HG03135 (cell line): Measurements from ENCODE around the gene NEDD8.
A peak's percentile ranks its signal among the peaks of the same experiment; 100 is the strongest.

Experiments
- ATAC-seq: cut with Tn5 transposase; IDR thresholded peaks from one replicate; pipeline ENCODE4 v1.9.1; 2021; ENCODE audit warnings: mild to moderate bottlenecking, moderate library complexity; ENCODE audit not compliant: unreplicated experiment

The NEDD8 gene

DNA sequence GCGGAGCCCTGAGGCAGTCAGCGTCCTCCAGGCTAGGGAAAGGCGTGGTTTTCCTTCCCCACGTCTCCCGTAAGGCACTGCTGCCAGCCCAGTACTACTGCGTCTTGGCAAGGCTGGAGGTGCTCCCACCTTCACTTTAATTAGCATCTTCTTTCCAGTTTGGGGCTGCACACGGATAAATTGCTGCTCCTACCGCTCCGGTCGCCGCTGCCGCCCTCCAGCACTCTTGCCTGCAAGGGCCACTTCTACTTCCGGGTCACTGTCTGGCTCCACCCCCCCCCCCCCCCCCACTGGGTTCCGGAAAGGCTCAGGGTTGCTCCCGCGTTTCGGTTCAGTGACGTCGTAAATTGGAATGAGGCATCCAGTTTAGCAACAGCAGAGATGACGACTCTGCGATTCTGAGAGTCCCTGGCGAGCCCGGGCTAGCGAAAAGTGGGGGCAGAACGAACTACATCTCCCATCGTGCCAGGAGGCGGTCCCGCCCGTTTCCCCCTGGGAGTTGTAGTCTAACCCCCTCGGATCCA lies at the start of gene NEDD8:
Gene NEDD8, minus strand, starts transcription at position 247 of the 524 bp plus-strand sequence. Its CDS starts 100 bp downstream, at position 147.
- peak; percentile 62 for ATAC-seq

DNA sequence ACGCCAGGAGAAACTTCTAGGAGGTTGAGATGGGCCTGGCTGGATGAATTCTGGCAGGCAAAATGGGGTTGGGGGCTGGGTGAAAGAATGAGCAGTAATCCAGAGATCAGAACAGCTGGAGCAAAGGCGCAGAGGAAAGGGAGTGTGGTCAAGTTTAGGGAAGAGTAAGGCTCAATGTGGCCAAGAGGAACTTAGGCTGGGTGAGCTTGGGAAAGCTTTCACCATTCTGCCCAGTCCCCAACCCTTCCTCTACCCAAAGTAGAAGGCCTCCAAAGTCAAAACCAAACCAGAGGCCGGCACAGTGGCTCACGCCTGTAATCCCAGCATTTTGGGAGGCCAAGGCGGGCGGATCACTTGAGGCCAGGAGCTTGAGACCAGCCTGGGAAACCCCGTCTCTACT lies 49.5 kb upstream of the NEDD8 start:
- no peak for ATAC-seq

DNA sequence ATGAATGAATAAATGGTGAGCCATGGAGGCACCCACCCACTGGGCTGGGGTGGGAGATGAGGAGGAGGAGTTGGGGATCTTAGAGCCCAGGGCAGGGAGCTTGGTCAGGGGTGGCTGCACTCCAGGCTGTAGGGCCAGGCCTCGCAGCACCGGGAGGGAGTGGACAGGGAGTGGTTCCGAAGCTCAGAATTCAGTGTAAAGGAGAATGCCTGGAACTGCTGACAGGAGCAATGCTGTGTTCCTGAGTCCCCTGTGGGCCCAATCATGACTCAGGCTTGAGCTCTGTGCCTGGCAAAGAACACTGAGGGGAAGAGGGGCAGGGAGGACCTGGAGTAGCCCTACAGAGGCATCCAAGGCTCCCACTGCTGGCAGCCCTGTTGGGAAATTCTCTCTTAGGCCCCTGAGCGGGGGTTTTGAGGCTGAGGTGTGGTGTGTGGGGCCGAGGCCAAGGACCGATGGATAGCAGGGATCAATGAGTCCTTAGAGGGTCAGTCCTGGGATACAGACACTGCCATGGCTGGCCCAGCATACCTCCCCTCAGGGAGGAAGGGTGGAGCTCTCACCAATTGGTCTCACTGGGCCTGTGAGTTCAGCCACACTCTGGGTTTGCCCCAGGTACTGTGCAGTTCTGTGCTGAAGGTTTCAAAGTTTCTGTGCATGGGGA lies 48.8 kb upstream of the NEDD8 start:
- ATAC-seq, result no peak

DNA sequence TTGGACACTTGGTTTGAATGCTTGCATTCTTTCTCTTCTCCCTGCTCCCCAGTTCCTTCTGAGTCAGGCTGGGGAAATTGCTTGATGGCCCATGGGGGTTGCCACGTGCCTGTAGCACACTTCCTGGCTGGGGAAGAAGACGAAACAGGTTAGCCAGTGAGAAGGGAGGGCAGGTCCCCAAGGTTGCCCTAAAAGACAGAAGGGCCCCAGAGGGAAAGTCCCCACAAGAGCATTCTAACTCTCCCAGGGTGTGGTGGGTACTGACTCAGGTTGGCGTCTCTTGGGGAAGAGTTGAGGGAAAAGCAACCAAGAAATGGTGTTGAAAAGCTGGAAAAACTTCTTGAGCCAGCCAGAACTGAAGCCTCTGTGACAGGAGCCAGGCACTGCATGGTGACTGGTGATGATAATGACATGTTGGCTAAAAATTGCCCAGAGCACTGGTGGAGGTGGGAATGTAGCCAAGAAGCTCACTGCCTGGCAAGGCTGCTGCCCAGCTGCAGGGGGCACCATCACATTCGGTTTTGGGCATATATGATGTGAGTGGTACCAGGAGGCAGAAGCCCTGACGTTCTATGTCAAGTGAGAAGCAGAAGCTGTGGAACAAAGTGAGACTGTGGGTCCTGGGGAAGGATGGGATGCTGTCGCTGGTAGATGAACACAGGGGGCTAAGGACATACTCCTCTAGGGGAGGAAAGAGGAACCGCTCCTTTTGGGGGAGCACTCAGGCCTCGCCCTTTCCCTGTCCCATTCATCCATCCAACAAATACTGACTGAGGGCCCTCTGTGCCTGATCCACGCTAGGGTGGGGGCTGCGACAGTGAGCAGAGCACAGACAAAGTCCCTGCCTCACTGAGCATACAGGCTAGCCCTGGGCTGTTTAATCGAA lies 47.4 kb upstream of the NEDD8 start:
- no peak for ATAC-seq

DNA sequence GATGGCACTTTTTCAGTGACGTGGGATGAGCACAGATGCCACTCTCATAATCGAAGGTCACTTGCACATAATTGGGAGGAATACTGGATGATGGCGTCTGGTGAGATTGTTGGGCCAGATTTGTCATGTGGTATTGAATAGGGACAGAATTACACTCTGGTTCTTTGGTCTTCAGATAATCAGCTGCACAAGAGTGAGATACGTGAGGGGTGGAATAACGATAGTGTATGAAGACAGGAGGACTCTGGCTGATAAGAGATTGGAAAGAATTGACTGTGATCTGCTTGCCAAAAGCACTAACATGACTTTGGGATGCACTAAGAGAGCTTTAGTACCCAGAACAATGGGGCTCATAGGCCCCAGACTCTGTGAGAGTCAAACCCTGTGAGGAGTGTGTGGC lies 46.3 kb upstream of the NEDD8 start:
- ATAC-seq, result no peak

DNA sequence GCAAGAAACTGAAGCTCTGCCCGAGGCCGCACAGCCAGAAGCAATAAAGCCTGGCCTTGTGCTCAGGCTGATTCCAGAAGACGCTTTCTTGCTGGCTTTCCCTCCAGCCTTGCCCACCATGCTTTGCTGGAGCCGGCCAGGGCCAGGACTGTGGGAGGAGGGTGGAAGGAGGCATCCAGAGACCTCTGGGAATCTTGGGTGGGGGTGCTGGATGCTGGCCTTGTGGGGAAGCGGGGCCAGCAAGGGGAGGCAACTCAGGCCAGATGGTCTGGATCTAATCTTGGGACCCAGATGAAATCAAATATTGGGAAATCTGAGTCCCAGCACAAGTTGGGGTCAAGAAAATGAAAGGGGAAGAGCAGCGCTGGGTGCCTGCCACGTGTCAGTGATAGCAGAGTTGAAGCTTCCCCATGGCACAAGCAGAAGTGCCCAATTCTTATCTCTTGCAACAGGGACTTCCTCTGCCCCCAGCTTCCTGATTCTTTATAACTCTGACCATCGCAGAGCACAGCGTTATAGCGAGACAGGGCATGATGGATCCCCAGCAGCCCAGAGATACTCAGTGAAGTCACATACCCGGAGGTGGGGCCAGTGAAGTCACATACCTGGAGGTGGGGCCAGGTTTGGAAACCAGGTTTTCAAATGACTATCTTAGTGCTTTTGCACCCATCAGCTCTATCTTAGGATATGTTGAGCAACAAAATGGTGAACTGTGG lies 45.6 kb upstream of the NEDD8 start:
- no peak for ATAC-seq

DNA sequence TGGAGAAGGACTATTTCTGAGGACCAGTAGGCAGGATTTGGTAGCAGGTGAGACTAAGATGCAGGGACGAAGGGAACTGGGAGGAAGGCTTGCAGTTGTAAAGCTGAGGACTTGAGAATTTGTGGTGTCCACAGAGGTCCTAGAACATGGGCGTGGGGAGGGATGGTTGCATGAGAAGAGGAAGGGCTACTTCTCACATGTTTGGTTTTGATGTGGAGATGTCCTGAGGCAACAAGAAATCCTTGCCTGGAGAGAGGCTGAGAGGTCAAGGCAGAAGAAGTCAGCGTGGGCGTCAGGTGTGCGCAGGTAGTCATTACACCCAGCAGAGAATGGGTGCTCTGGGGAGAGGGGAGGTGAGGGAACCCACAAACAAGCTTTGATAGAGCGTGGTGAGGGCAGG lies 44.9 kb upstream of the NEDD8 start:
- no peak for ATAC-seq

DNA sequence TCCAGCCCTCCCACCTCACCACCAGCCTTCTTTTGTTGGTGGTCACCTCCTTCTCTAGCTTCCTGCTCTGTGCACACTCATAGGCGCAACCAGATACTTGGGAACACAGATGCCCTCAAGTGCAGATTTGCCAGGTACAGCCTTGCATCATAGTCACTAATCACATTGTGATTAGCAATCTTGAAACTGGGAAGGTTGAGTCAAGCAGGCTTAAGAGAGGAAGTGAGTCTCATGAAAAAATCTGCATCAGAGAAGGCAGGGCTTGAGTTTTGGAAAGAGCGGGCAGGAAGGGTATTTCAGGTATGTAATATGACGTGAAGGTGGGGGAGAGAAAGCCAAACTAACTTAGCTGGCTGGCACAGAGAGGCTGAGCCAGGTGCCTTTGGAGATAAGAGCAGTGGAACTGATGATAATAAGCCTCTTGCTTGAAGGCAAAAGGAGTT lies 42.0 kb upstream of the NEDD8 start:
- ATAC-seq, result no peak

DNA sequence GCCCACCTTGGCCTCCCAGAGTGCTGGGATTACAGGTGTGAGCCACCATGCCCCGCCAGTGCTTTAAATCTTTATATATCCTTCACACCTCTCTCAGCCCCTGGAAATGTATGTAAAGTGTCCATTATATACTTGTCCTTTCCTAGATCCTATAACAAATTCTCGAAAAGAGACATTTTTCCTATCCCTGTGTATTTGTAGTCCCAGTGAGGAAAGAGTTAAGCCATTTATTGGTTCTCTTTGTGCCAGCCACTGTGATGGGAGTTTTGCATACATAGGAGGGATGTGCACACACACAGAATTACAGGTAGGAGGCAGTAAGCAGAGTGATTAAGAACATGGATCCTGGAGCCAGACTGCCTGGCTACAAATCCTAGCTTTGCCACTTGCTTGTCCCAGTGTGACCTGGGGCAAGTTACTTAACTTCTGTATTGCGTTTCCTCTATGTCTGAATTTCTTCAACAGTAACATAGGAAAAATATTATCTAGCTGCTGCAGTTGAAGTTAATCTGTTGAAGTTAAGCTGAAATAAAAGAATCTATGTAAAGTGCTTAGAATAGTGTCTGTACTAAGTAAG lies 41.3 kb upstream of the NEDD8 start:
- ATAC-seq, result no peak

DNA sequence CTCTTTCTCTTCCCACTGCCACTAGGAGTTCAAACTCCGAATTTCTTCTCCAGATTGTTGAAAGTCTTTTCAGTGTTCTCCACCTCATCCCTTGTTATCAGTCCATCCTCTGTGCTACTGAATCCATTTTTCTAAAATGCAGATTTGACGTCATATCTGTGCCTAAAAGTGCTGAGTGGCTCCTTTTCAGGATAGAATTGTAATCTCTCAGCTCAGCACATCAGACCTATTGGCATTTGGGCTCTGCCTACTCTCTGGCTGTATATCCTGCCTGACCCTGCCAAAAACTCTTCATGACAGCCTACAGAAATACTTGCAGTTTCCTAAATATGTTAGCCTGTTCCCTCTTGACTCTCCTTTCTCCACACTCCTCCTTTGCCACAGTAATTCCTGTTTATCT lies 40.3 kb upstream of the NEDD8 start:
- no peak for ATAC-seq

DNA sequence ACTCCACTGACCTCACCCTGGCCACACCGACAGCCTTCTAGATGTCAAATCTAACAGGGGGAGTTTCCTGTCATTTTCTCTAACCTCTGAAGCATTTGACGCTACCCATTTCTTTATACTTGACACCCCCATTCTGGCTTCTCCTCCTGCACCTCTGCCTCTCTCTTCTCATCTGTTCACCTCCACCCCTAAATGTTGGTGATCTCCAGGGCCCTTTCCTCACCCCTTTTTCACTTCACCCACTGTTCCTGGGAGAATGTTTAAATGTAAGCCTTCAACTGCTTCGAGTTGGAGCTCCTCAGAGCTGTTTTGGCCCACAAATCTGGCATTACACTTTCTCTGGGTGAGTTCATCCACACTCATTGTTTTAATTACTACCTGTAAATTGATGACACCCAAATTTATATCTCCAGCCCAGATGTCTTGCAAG lies 39.7 kb upstream of the NEDD8 start:
- no peak for ATAC-seq

DNA sequence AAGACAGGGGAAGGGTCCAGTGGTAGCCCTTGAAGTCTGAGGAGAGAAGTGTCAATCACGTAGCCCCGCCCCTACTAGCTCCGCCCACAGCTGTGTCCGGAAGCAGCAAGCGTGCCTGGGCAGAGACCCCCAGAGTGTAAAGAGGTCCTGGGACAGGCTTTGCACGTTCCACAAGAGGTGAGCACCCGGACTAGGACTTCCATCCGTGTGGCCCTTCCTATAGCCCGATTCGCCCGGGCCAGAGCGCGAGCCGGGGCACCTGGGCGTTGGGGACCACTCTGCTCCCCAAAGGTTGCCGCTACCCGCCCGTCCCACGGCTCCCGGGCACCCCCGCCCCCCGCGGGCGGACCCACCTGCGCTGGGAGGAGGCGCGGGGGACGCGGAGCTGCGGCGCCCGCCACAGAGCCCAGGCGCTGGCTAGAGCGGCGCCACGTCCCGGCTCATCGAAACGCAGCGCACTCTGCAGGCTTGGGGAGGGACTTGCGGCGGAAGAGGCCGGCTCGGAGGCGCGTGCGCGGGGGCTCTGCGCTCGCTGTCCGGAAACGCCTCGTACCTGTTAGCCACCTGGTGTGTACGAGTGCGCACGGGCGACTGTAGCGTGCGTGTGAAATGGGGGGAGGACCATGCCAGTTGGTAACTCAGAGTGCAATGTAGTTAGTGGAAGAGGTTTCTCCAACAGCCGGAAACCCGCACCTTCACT lies 39.1 kb upstream of the NEDD8 start, which contains the start of gene RABGGTA:
Gene RABGGTA, minus strand, starts transcription at position 464 of the 700 bp plus-strand sequence. CDS start 482 bp downstream, outside the sequence.
- peak; percentile 88 for ATAC-seq

DNA sequence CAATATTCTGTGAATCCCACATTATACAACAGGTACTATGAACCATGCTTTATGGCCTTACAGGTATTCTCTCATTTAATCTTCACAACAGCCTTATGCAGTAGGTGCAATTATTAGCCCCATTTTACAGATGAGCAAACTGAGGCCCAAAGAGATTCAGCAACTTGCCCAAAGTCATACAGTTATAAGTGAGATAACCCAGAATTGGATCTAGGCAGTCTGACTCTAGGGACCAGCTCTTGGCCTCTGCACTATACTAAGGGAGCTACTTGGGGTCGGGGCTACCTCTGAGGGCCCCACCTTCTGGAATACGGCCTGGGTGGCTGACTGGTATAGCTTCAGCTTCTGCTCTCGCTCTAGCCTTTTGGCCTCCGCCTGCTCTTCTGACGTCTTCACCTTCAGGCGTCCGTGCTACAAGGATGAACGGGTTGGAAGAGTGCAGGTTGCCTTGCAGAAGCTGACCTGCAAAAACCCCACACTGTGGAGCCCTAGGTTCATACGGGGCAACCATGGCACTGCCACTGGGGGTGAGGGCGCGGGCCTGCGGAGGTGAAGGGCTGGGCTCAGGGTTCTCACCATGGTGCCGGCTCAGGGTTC lies 38.5 kb upstream of the NEDD8 start:
- peak; percentile 0 for ATAC-seq

DNA sequence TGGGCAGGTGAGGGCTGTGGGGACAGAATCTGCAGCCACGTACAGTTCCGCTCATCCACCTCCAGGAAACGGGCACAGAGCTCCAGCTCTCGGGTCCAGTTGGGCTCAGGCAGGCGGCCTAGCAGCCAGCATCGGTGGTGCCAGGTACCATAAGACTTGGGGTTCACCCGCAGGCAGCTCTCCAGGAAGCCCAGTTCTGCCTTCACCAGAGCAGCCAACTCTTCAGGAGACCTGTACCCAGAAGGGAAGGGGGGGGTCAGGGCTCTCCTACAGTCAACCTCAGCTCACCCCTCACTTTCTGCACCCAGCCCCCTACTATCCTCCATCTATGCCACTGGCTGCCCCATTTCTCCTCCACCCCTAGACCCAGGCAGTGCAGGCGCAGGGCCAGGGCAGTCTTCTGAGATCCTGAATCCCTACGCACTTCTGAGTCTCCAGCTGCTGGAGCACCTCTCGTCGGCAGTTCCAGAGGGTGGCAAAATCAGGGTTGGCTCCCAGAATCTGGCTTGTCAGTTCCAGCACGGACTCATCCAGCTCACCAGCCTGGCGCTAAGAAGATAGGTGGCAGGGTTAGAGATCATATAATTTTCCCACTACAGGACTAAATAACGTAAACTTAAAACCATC lies 37.9 kb upstream of the NEDD8 start:
- no peak for ATAC-seq

DNA sequence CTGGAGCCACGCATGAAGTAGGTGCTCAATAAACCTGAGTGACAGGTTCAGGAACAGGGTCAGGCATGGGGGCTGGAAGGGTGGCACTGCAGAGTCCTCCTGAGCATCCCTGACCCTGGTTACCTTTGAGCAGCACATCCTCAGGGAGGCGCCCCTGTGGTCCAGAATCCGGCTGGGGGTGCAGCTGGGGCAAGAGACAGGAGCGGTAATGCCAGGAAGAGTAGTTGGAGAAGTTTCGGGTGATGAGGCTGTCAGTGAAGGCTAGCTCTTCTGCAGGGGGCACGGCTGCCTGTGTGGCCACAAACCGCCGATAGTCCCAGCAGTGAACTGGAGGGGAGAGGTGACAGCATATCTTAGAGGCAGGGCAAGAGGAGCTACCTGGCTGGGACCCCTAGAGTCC lies 37.2 kb upstream of the NEDD8 start:
- ATAC-seq, result no peak

DNA sequence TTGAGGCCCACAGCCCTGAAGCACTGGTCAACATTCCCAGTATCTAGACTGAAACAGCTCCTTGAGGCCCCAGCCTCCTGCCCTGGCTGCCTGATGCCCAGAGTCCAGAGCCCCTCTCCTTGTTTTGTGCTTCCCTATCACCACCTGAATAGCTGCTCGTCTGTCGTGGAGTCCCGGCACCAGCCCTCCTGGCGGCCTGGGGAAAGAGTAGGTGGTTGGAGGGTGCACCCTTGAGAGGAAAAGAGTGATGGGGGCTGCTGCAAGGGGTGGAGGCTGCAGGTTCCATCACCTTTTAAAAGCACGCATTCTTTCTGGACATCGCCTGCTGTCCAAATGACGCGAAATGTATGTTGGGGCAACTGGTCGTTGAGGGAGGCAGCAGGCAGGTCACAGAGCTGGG lies 36.1 kb upstream of the NEDD8 start:
- ATAC-seq, result no peak

DNA sequence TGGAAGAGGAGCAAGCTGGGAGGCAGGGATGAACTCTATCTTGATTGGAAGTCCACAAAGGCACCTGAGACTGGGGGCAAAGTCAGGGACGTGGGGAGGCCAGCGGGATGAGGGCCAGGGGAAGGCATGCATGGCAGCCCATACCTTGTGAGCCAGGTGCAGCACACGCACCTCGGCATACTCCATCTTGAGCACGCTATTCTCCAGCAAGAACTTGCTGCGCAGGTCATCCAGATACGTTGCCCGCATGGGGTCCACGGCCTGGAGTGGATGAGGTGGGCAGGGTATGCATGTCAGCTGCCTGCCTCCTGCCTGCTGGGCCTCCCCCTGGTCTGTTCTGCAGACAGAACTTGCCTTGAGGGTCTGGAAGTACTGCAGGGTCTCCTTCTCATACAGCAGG lies 35.3 kb upstream of the NEDD8 start:
- no peak for ATAC-seq

DNA sequence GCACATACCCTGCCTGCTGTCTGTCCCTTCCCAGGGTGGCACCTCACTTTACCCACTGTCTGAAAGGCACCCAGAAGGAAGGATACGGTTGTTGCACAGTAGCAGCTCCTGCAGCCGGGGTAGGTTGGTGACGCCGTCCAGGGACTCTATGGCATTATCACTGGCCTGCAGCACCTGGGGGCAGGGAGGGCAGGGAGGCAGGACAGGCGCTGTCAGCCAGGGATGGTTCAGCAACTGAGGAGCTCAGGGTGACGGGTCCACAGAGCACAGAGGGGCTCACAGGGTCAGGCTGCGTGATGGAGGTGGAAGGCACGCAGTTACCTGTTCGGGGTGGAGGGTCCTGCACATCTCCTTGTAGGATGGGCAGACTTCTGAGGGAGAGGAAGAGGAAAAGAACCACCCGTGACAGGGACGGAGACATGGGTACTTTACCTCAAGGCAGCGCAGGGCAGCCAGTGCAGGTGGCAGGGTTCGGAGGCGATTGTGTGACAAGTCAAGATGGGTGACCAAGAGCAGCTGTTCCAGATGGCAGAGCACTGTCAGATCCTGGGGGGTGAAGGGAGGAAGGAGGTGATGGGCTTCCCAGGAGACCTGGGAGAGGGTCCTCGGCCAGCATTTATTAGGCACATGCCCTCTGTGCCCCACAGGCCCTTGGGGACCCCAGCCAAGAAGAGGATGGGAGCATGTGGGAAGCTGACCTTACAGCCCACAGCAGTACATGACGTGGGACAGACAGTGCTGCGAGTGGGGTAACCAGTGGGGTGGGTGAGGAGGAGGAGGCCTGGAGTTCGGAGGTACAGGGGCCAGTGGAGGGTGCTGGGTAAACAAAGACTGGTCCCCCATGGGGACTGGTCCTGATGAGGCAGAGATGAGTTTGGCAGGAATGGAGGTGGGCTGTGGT lies 34.4 kb upstream of the NEDD8 start:
- ATAC-seq, result no peak
